GM18868 (cell line): Measurements from ENCODE around the gene DDR2.
A peak's percentile ranks its signal among the peaks of the same experiment; 100 is the strongest.

ENCODE experiments used
- ATAC-seq: cut with Tn5 transposase; IDR thresholded peaks from one replicate; pipeline ENCODE4 v1.9.1; 2021; ENCODE audit warnings: mild to moderate bottlenecking, moderate library complexity; ENCODE audit not compliant: unreplicated experiment

The DDR2 gene

GRCh38 chr1:162822391-162823200 is 190.3 kb downstream of the DDR2 start:
- peak; percentile 47 for ATAC-seq

- no peak for ATAC-seq
Measured at GRCh38 chr1:162823231-162823630, 191.0 kb downstream of the DDR2 start.

GRCh38 chr1:162823771-162824525 is 191.7 kb downstream of the DDR2 start:
- no peak for ATAC-seq

- ATAC-seq: no peak
Measured at GRCh38 chr1:162829268-162829667, 197.0 kb downstream of the DDR2 start.

GRCh38 chr1:162832470-162832869 is 200.2 kb downstream of the DDR2 start:
- no peak for ATAC-seq

- ATAC-seq: peak; percentile 94
Measured at GRCh38 chr1:162835157-162835899, 203.1 kb downstream of the DDR2 start.
